Measurements from ENCODE around the gene ATP12A.

Gene ATP12A

DNA sequence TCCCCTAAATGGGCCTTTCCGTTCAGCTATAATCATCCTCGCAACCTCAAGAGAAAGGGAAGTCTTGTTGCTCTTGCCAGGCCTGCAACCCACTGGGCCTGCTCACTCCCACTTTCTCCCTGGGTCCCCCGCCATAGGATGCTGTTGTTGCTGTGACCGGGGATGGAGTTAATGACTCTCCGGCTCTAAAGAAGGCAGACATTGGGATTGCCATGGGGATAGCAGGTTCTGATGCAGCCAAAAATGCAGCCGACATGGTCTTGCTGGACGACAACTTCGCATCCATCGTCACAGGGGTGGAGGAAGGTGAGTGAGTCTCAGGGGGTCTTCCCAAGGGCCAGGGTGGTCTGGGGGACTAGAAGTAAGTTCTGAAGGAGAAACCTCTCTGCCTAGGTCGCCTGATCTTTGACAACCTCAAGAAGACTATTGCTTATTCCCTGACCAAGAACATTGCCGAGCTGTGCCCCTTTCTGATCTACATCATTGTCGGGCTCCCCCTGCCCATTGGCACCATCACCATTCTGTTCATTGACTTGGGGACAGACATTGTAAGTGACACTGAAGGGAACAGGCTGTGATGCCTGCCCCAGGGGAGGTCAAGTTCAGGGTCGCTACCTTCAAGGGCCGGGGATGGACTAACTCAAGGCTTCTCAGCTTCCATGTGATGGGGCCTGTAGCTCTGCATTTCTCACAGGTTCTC lies 26.8 kb downstream of the ATP12A start:
- DNase-seq (ENCODE audit: low read depth, low spot score) = no peak
- no peaks in the 10 kb centered on the region for H3K27me3 ChIP-seq (ENCODE audit: control insufficient read depth, insufficient read depth, low read length)
- no peak overlapping the region for H3K27ac ChIP-seq (ENCODE audit: low read length)
- no CpG with 5 or more reads among the region's 14 CpGs for WGBS (ENCODE audit: insufficient coverage, insufficient read length)
- H3K9me3 ChIP-seq (ENCODE audit: control insufficient read depth, insufficient read depth, low read length) = no peaks in the 10 kb centered on the region
- H3K4me3 ChIP-seq (ENCODE audit: low read length) = no peak overlapping the region
- H3K4me1 ChIP-seq (ENCODE audit: control insufficient read depth, insufficient read depth, low read length) = no peaks in the 10 kb centered on the region
- H3K36me3 ChIP-seq (ENCODE audit: control insufficient read depth, insufficient read depth, low read length) = no peaks in the 10 kb centered on the region

DNA sequence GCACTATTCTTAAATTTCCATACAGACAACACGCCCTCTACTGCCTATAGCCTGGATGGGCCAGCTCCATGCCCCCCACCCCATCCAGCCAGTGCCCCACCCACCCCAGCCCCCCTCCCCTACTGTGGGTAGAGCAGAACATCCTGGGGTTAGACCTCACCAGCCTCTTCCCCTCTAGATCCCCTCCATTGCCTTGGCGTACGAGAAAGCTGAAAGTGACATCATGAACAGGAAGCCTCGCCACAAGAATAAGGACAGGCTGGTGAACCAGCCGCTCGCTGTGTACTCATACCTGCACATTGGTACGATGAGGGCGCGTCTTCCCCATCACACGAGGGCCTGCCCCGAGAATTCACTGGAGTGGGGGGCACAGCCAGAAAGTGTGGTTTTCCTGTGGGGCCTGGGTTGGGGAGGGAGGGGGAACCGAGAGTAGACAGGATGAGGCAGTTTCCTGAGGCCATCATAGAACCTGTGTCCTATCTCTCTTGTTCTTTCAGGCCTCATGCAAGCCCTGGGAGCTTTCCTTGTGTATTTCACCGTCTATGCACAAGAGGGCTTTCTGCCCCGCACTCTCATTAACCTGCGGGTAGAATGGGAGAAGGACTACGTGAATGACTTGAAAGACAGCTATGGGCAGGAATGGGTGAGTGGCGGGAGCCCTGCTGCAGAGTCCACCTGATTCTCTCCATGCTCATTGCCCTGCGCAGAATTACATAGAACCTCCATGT lies 29.1 kb downstream of the ATP12A start:
- Histone ChIP-seq H3K4me1 (ENCODE audit: control insufficient read depth, insufficient read depth, low read length) (no peaks in the 10 kb centered on the region), H3K36me3 (ENCODE audit: control insufficient read depth, insufficient read depth, low read length) (no peaks in the 10 kb centered on the region), H3K9me3 (ENCODE audit: control insufficient read depth, insufficient read depth, low read length) (no peaks in the 10 kb centered on the region), H3K4me3 (ENCODE audit: low read length) (no peak overlapping the region), H3K27me3 (ENCODE audit: control insufficient read depth, insufficient read depth, low read length) (no peaks in the 10 kb centered on the region), H3K27ac (ENCODE audit: low read length) (no peak overlapping the region)
- DNase-seq (ENCODE audit: low read depth, low spot score) = no peak
- WGBS (ENCODE audit: insufficient coverage, insufficient read length) = no CpG with 5 or more reads among the region's 18 CpGs

DNA sequence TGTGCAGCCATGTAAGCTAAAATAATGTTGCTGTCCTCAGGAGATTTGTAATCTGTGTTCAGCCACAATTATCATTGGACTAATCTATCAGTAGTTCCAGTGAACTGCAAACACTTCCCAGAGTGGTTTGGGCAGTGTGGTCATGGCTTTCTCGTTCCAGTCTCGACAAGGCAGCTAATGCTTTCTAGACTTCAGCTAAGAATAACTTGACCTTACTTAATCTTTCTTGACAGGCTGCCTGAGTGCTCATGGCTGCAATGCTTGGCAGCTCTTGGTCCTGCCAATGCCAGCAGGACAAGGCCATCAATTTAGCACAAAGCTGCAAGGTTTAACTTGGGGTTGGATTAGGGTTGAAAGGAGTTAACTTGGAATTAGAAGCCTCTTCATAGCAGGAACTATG lies 32.8 kb downstream of the ATP12A start:
- Histone ChIP-seq H3K36me3 (ENCODE audit: control insufficient read depth, insufficient read depth, low read length) (no peaks in the 10 kb centered on the region), H3K4me1 (ENCODE audit: control insufficient read depth, insufficient read depth, low read length) (no peaks in the 10 kb centered on the region), H3K27me3 (ENCODE audit: control insufficient read depth, insufficient read depth, low read length) (no peaks in the 10 kb centered on the region), H3K9me3 (ENCODE audit: control insufficient read depth, insufficient read depth, low read length) (no peaks in the 10 kb centered on the region), H3K27ac (ENCODE audit: low read length) (no peak overlapping the region), H3K4me3 (ENCODE audit: low read length) (no peak overlapping the region)
- WGBS (ENCODE audit: insufficient coverage, insufficient read length) = no CpG with 5 or more reads among the region's 2 CpGs
- no peak for DNase-seq (ENCODE audit: low read depth, low spot score)

DNA sequence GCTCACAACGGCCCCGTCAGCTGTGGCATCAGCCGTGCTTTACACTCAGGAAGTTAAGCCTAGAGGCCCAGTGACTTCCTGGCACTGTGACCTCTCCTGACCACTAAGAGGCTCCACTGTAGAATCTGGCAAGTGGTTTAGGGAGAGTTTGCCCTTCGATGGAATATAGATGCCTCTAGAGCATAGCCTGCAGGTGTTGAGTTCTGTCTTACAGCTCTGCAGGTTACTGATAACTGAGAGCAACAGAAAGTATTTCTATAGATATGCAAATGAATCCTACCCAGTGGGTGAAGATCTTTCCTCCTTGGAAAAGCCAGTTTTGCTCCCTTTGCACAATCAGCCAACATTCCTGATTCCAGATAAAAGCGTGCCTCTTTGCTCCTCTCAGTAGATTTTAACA lies 35.8 kb downstream of the ATP12A start:
- Histone ChIP-seq H3K9me3 (ENCODE audit: control insufficient read depth, insufficient read depth, low read length) (no peaks in the 10 kb centered on the region), H3K4me3 (ENCODE audit: low read length) (no peak overlapping the region), H3K27ac (ENCODE audit: low read length) (no peak overlapping the region), H3K27me3 (ENCODE audit: control insufficient read depth, insufficient read depth, low read length) (no peaks in the 10 kb centered on the region), H3K4me1 (ENCODE audit: control insufficient read depth, insufficient read depth, low read length) (0 out of 2 replicates have a peak, but pooled peaks cover 2% of the 10 kb centered on the region), H3K36me3 (ENCODE audit: control insufficient read depth, insufficient read depth, low read length) (no peaks in the 10 kb centered on the region)
- no CpG with 5 or more reads among the region's 5 CpGs for WGBS (ENCODE audit: insufficient coverage, insufficient read length)
- DNase-seq (ENCODE audit: low read depth, low spot score) = no peak

DNA sequence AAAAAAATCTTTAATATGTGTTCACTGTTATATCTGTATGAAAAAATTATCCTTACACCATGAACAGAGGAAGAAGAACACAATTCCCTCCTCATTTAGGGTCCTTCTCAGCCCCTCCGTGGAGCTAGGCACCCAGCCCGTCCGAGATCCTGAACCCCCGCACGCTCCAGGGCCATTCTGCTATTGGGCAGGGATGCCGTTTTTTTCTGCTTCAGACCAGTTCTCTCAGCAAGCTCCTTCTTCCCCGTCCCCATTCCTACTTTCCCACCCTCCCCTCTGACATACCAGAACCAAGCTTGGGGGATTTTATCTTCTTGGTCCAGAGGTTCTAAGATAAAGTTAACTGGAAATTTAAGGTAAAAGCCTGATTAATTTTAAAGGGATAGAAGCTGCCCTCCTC lies 36.2 kb downstream of the ATP12A start:
- no peak for DNase-seq (ENCODE audit: low read depth, low spot score)
- H3K4me3 ChIP-seq (ENCODE audit: low read length) = no peak overlapping the region
- no peaks in the 10 kb centered on the region for H3K36me3 ChIP-seq (ENCODE audit: control insufficient read depth, insufficient read depth, low read length)
- 0 out of 2 replicates have a peak, but pooled peaks cover 2% of the 10 kb centered on the region for H3K4me1 ChIP-seq (ENCODE audit: control insufficient read depth, insufficient read depth, low read length)
- H3K27ac ChIP-seq (ENCODE audit: low read length) = no peak overlapping the region
- WGBS (ENCODE audit: insufficient coverage, insufficient read length) = no CpG with 5 or more reads among the region's 7 CpGs
- H3K27me3 ChIP-seq (ENCODE audit: control insufficient read depth, insufficient read depth, low read length) = no peaks in the 10 kb centered on the region
- H3K9me3 ChIP-seq (ENCODE audit: control insufficient read depth, insufficient read depth, low read length) = no peaks in the 10 kb centered on the region

DNA sequence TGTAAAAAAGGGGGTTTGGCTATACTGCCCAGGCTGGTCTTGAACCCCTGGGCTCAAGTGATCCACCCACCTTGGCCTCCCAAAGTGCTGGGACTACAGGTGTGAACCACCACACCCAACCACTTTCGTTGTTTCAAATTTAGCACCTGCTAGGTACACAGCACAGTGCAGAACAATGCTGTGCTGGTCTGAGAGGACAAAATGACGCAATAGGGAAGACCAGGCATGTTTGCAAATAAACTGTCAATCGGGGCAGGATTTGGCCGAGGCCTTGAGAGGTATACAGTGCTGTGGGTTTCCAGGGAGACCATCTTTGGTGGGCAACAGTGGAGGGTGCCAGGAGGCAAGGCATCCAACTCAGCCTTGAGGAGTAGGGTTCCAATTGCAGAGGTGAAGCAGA lies 37.0 kb downstream of the ATP12A start:
- H3K9me3 ChIP-seq (ENCODE audit: control insufficient read depth, insufficient read depth, low read length) = no peaks in the 10 kb centered on the region
- no peak for DNase-seq (ENCODE audit: low read depth, low spot score)
- no CpG with 5 or more reads among the region's 4 CpGs for WGBS (ENCODE audit: insufficient coverage, insufficient read length)
- H3K4me3 ChIP-seq (ENCODE audit: low read length) = no peak overlapping the region
- H3K4me1 ChIP-seq (ENCODE audit: control insufficient read depth, insufficient read depth, low read length) = 0 out of 2 replicates have a peak, but pooled peaks cover 2% of the 10 kb centered on the region
- H3K36me3 ChIP-seq (ENCODE audit: control insufficient read depth, insufficient read depth, low read length) = no peaks in the 10 kb centered on the region
- H3K27ac ChIP-seq (ENCODE audit: low read length) = no peak overlapping the region
- H3K27me3 ChIP-seq (ENCODE audit: control insufficient read depth, insufficient read depth, low read length) = no peaks in the 10 kb centered on the region

DNA sequence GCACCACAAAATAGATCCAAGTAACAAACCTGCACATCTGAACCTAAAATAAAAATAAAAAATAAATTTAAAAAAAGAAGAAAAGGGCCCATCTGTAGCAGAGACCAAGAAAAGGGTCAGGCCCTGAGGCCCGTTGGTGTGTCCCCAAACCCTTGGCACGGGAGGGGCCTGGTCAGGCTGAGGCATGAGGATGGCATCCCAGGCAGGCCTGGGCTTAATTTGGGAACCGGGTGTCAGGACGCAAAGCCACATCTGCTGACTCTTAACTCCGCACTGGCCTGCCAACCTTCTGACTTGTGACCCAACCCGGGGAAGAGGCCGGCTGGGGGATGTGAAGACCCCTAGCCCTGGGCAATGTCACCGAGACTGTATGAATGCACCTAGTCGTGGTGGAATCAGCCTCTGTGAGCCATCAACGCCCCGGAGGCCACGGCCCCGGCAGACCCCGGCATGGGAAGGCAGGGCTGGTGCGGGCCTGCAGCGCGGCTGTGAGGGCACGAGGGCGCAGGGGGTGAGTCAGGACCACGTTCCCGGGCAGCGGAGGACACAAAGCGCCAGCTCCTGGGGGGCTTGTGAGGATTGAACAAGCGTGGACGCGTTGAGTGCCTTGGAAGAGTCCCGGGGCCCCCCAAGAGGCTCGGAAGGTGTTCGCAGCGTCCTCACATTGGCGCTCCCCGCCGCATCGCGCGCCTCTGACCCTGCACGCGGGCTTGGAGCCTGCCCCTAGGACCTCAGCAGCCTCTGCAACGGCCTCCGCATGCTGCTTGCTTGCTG lies 38.2 kb downstream of the ATP12A start:
- Histone ChIP-seq H3K9me3 (ENCODE audit: control insufficient read depth, insufficient read depth, low read length) (no peaks in the 10 kb centered on the region), H3K4me1 (ENCODE audit: control insufficient read depth, insufficient read depth, low read length) (0 out of 2 replicates have a peak, but pooled peaks cover 2% of the 10 kb centered on the region), H3K27ac (ENCODE audit: low read length) (no peak overlapping the region), H3K36me3 (ENCODE audit: control insufficient read depth, insufficient read depth, low read length) (no peaks in the 10 kb centered on the region), H3K4me3 (ENCODE audit: low read length) (no peak overlapping the region), H3K27me3 (ENCODE audit: control insufficient read depth, insufficient read depth, low read length) (no peaks in the 10 kb centered on the region)
- no peak for DNase-seq (ENCODE audit: low read depth, low spot score)
- WGBS (ENCODE audit: insufficient coverage, insufficient read length) = no CpG with 5 or more reads among the region's 40 CpGs

DNA sequence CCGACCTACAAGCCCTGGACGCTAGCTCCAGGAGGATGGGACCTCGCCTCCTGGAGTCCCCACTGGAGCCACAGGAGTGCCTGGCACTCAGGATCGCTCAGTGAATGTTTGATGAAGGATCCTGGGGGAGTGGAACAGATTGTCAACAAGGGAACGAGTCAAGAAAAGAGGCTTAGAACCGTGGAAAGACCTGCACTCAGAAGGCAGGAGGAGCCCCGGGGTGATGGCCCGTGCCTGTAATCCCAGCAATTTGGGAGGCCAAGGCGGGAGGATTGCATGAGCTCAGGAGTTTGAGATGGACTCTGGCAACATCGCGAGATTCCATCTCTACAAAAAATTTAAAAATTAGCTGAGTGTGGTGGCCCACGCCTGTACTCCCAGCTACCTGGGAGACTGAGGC lies 38.9 kb downstream of the ATP12A start:
- Histone ChIP-seq H3K36me3 (ENCODE audit: control insufficient read depth, insufficient read depth, low read length) (no peaks in the 10 kb centered on the region), H3K27ac (ENCODE audit: low read length) (no peak overlapping the region), H3K27me3 (ENCODE audit: control insufficient read depth, insufficient read depth, low read length) (no peaks in the 10 kb centered on the region), H3K9me3 (ENCODE audit: control insufficient read depth, insufficient read depth, low read length) (no peaks in the 10 kb centered on the region), H3K4me3 (ENCODE audit: low read length) (no peak overlapping the region), H3K4me1 (ENCODE audit: control insufficient read depth, insufficient read depth, low read length) (0 out of 2 replicates have a peak, but pooled peaks cover 2% of the 10 kb centered on the region)
- no peak for DNase-seq (ENCODE audit: low read depth, low spot score)
- WGBS (ENCODE audit: insufficient coverage, insufficient read length) = no CpG with 5 or more reads among the region's 12 CpGs

DNA sequence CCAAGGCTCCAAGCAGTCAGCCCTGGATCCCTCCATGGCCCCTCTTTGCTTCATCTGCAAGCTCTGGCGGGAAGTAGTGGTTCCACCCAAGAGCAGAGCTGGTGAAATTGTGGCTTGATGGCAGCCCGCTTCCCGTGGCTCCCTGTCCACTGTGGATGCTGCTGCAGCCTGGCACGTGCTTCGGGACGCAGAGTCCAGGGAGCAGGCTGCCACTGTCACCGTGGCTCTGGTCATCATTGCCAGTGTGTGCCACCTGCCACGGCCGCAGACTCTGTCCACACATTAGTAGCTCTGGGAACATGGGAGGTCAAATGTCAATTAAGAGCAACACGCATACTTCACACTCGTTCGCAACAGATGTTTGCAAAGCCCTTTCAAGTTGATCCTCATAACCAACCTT lies 43.0 kb downstream of the ATP12A start:
- H3K27me3 ChIP-seq (ENCODE audit: control insufficient read depth, insufficient read depth, low read length) = no peaks in the 10 kb centered on the region
- no peak overlapping the region for H3K27ac ChIP-seq (ENCODE audit: low read length)
- H3K4me1 ChIP-seq (ENCODE audit: control insufficient read depth, insufficient read depth, low read length) = 0 out of 2 replicates have a peak, but pooled peaks cover 2% of the 10 kb centered on the region
- no CpG with 5 or more reads among the region's 12 CpGs for WGBS (ENCODE audit: insufficient coverage, insufficient read length)
- H3K4me3 ChIP-seq (ENCODE audit: low read length) = no peak overlapping the region
- H3K36me3 ChIP-seq (ENCODE audit: control insufficient read depth, insufficient read depth, low read length) = no peaks in the 10 kb centered on the region
- no peaks in the 10 kb centered on the region for H3K9me3 ChIP-seq (ENCODE audit: control insufficient read depth, insufficient read depth, low read length)
- DNase-seq (ENCODE audit: low read depth, low spot score) = no peak

DNA sequence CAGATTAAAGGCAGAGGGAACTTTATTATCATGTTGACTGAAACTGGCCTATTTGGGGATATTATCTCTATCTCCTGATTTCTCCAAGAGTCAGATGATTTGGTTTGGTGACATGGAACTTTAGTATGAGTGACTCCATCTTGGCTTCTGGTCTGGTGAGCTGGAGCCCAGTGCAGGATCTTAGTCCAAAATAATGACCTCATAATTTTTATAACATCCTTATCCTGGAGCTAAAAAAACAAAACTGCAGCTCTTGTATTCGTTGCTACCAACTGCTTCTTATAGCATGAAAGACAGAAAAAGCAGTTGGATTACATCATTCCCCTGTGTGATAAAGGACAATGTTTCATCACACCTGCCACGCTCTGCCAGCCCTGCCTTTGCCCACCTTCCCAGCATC lies 44.5 kb downstream of the ATP12A start:
- no CpG with 5 or more reads among the region's 2 CpGs for WGBS (ENCODE audit: insufficient coverage, insufficient read length)
- Histone ChIP-seq H3K27me3 (ENCODE audit: control insufficient read depth, insufficient read depth, low read length) (no peaks in the 10 kb centered on the region), H3K36me3 (ENCODE audit: control insufficient read depth, insufficient read depth, low read length) (no peaks in the 10 kb centered on the region), H3K4me3 (ENCODE audit: low read length) (no peak overlapping the region), H3K4me1 (ENCODE audit: control insufficient read depth, insufficient read depth, low read length) (no peaks in the 10 kb centered on the region), H3K9me3 (ENCODE audit: control insufficient read depth, insufficient read depth, low read length) (no peaks in the 10 kb centered on the region), H3K27ac (ENCODE audit: low read length) (no peak overlapping the region)
- DNase-seq (ENCODE audit: low read depth, low spot score) = no peak

All from iPS DF 6.9 (cell line).